Measurements from ENCODE around the gene MCTP1. TPM values are rescaled to one million over a fixed set of nuclear protein-coding genes. Genes with fewer than 3 reads are reported as not detected.

Gene MCTP1
- total RNA-seq, 4 donors from 2014 or later: 5.7 to 33.5 (median 17.4) TPM

DNA sequence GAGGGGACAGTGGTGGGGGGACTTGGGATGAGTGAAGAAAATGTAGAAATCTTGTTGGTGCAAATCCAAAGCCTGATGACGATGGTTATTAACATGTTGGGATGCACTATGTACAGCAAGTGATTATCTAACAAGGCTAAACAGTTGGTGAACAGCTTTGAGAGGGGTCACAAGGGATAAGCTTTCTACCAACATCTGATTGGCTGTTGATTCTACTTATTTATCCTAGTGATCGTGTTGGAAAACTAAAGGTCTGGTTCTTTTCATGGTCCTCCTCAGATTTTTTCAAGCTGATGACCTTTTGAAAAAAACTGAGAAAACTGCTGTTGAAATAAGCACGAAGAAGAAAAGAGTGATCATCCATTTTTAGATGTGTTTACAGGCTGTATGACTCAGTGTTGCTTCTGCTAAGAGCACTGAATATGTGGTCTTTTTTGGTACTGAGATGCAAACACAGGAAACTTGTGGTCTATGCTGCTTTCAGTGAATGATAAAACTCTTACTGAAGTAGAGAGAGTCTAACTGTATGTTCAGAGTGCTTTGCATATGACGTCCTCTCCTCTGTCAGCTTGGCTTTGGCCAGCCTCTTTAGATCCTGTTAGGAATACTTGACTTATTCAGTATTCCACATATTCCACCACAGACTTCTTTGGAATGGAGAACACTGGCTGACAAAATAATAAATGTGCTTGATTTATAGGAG lies 491.6 kb downstream of the MCTP1 start:
- no peak for DNase-seq
- Histone ChIP-seq H3K27me3 (no peaks in the 10 kb centered on the region), H3K4me3 (replicated peaks in 1 of 3) (no peak overlapping the region), H3K36me3 (no peaks in the 10 kb centered on the region), H3K27ac (no peak overlapping the region), H3K4me1 (no peaks in the 10 kb centered on the region), H3K9me3 (no peaks in the 10 kb centered on the region)
- TF ChIP-seq, protein P1, sequence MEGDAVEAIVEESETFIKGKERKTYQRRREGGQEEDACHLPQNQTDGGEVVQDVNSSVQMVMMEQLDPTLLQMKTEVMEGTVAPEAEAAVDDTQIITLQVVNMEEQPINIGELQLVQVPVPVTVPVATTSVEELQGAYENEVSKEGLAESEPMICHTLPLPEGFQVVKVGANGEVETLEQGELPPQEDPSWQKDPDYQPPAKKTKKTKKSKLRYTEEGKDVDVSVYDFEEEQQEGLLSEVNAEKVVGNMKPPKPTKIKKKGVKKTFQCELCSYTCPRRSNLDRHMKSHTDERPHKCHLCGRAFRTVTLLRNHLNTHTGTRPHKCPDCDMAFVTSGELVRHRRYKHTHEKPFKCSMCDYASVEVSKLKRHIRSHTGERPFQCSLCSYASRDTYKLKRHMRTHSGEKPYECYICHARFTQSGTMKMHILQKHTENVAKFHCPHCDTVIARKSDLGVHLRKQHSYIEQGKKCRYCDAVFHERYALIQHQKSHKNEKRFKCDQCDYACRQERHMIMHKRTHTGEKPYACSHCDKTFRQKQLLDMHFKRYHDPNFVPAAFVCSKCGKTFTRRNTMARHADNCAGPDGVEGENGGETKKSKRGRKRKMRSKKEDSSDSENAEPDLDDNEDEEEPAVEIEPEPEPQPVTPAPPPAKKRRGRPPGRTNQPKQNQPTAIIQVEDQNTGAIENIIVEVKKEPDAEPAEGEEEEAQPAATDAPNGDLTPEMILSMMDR (IDR thresholded peaks at IDR 0.05): no peak
- TF ChIP-seq POLR2A (IDR thresholded peaks at IDR 0.05): no peak
- 75 to 78% methylated on average over 4 of the region's 4 CpGs for WGBS, 2 donors
- intact Hi-C loops (cut with DNase I): no loop called here

GRCh38 chr5:94791829-94792228 lies 493.1 kb downstream of the MCTP1 start:
- TF ChIP-seq POLR2A (IDR thresholded peaks at IDR 0.05): no peak
- TF ChIP-seq, protein P1 (IDR thresholded peaks at IDR 0.05): no peak

DNA sequence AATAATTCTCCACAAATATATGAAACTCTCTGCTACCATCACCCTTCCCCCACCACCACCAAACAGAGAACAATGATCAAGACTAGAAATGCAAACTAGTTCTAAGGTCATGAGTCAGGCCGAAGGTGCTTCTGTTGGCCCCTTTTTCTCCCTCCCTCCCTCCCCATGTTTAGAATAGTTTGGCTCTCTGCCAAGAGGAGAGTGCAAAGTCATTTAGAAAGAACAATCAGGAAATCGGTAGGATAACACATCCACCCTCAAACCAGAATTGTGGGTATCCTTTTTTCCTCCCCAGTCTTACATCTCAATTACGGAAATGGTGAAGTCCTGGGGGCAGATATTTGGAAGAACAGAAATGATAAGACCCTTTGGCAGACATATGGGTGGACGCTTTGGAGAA lies 496.4 kb downstream of the MCTP1 start:
- intact Hi-C loops (cut with DNase I): no loop called here
- H3K36me3 ChIP-seq: no peaks in the 10 kb centered on the region
- H3K4me1 ChIP-seq: no peaks in the 10 kb centered on the region
- no peak for DNase-seq
- no peaks in the 10 kb centered on the region for H3K27me3 ChIP-seq
- WGBS, 2 donors: 78 to 85% methylated on average over 4 of the region's 4 CpGs
- TF ChIP-seq POLR2A (IDR thresholded peaks at IDR 0.05): no peak
- TF ChIP-seq, protein P1 (IDR thresholded peaks at IDR 0.05): no peak
- no peak overlapping the region for H3K4me3 ChIP-seq (replicated peaks in 1 of 3)
- H3K27ac ChIP-seq: no peak overlapping the region
- H3K9me3 ChIP-seq: no peaks in the 10 kb centered on the region

More at GRCh38 chr5:94791829-94792228, 493.1 kb downstream of the MCTP1 start:
- H3K9me3 ChIP-seq: no peaks in the 10 kb centered on the region
- DNase-seq: no peak
- H3K27ac ChIP-seq: no peak overlapping the region
- no peaks in the 10 kb centered on the region for H3K4me1 ChIP-seq
- no peaks in the 10 kb centered on the region for H3K27me3 ChIP-seq
- 83 to 91% methylated on average over 7 of the region's 7 CpGs for WGBS, 2 donors
- H3K4me3 ChIP-seq (replicated peaks in 1 of 3): no peak overlapping the region
- intact Hi-C loops (cut with DNase I): no loop called here
- no peaks in the 10 kb centered on the region for H3K36me3 ChIP-seq

DNA sequence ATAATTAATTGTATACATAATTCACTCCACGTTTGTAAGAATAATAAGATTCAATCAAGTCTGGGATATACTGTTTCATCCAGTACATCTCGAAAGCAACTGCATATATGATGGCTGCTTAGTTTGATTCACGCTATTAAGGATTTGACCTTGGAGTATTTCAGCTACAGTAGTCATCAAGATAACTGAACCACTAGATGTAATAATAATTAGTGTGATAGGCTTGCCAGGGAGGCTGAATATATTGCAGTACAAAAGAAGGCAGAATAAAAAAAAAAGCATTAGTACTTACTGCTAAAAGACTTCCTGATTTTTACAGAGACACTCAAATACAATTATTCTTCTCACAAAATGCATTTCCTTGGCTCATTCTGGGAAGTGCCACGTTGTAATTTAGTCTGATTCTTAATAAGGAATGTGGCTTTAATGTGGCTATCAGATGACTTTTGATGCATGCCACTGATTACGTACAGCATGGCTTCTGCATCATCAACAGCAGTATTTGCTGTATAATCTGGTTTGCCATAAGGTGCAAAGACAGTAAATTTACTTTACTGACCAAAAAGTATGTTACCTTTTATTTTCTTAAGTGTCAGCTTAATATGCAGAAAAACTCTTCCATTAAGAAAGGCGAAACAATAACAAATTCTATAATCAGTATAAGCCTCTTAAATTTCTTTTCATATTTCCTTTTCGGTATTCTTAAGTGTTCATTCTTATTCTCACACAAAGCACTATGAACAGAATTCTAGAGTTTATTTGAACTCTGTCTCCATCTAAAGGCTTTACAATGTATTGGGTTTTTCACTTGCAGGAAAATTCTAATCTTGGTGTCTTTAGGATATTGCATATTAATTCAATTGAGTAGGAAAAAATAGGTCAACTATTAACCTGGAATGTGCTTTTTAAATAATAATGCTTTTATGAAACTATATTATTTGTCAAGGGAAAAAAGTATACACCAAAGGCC lies 500.1 kb downstream of the MCTP1 start:
- Histone ChIP-seq H3K36me3 (no peaks in the 10 kb centered on the region), H3K4me3 (replicated peaks in 1 of 3) (no peak overlapping the region), H3K27ac (no peak overlapping the region), H3K27me3 (no peaks in the 10 kb centered on the region), H3K4me1 (no peaks in the 10 kb centered on the region), H3K9me3 (no peaks in the 10 kb centered on the region)
- WGBS, 2 donors: 73 to 78% methylated on average over 7 of the region's 7 CpGs
- intact Hi-C loops (cut with DNase I): no loop called here
- no peak for DNase-seq
- no peak for TF ChIP-seq POLR2A (IDR thresholded peaks at IDR 0.05)
- TF ChIP-seq, protein P1 (IDR thresholded peaks at IDR 0.05): peak in 3 of 6 experiments; percentile 47 to 67 (median 52)
